Inferior parietal cortex (tissue), 1 donor: Measurements from ENCODE around the gene TOMM22.
A peak's percentile ranks its signal among the peaks of the same experiment; 100 is the strongest.

ENCODE experiments used
- DNase-seq: peaks from one replicate; pipeline ENCODE4 v3.0.0-alpha.2; 2016; ENCODE audit errors: extremely low spot score

Gene TOMM22

GRCh38 chr22:38733724-38734381 lies 52.1 kb downstream of the TOMM22 start:
- peak; percentile 84 for DNase-seq

DNA sequence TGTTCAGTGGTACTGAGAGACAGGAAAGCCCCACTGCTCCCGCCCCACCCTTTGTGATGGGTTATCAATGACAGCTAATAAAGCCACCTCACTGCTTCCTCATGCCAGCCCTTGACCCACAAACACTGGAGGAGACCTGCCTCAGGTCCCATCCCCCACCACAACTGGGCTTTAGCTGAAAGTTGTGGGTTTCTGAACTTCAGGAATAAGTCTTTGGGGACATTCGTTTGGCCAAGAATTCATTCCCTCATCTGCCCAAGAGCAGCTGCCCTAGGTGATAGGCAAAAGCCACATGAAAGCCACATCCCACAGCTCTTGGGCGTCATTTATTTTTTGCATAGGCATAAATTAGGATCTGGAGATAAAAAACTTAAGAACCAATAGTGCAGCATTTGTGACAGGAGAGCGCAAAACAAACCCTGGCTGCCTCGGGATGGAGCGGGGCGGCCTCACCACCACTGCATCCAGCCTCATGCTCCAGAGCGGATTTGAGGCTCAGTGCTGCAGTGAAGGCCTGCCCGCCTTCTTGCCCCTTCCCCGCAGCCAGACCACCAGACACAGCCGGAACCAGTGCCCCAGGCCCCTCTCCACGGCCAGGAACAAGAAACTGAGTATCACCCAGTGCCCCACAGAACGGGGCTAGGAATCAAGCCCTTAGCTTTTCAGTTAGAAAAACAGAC lies 52.8 kb downstream of the TOMM22 start:
- no peak for DNase-seq
